ACHN (cell line): ENCODE data around the gene PET100.
"Not testable (repeated sequence)": the region's sequence is repeated elsewhere in the genome, so short reads cannot be mapped to it uniquely, and the experiment has no call there.

ENCODE experiments used
- DNase-seq: peaks from one replicate; pipeline ENCODE4 v3.0.0-alpha.2; 2015
- in situ Hi-C: cut with HindIII; loops from 2 replicates; pipeline ENCODE4 v1.10.0; 2017; ENCODE audit warnings: low sequenced_read_pairs, low pct_ligation_motif_present, low pct_unique_long_range_greater_than_20kb

The PET100 gene

DNA sequence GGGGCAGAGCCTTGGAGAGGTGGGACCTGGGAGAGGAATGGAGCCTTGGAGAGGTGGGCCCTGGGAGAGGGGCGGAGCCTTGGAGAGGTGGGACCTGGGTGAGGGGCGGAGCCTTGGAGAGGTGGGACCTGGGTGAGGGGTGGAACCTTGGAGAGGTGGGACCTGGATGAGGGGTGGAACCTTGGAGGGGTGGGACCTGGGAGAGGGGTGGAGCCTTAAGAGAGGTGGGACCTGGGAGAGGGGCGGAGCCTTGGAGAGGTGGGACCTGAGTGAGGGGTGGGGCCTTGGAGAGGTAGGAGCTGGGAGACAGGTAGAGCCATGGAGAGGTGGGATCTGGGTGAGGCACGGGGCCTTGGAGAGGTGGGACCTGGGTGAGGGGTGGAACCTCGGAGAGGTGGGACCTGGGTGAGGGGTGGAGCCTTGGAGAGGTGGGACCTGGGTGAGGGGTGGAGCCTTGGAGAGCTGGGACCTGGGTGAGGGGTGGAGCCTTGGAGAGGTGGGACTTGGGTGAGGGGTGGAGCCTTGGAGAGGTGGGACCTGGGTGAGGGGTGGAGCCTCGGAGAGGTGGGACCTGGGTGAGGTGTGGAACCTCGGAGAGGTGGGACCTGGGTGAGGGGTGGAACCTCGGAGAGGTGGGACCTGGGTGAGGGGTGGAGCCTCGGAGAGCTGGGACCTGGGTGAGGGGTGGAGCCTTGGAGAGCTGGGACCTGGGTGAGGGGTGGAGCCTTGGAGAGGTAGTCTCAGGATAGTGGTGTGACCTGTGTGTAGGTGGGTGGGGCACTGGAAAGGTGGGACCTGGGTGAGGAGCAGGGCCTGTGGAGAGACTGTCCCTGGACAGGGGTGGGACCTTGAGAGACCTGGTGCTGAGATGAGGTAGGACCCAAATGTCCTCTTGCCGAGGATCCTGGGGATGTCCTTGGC lies 14.3 kb downstream of the PET100 start:
- DNase-seq, in situ Hi-C loops: not testable (repeated sequence)

DNA sequence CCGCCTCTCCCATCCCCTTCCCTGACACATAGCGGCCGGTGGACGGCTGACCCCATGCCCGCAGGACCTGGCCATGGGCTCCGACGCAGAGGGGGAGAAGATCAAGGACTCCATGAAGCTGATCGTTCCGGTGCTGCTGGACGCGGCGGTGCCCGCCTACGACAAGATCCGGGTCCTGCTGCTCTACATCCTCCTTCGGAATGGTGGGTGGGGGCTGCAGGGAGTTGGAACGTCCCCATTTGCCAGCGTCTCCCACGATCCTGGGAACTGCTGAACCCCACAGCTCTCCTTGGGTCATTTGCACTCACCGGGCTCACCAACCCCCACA lies 14.9 kb downstream of the PET100 start:
- no peak for DNase-seq

DNA sequence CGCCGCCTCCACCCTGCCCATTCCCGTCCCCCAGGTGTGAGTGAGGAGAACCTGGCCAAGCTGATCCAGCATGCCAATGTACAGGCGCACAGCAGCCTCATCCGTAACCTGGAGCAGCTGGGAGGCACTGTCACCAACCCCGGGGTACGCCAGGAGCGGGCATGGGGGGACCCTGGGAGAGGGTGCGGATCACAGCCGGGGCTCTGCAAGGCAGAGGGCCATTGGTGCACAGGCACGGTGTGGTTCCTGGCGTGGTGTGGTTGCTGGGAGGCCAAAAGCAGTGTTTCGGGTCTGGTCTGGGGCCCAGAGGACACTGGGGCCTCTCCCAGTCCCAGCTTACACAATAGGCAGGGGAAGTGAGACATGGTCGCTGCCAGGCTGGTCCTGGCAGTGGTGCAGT lies 15.6 kb downstream of the PET100 start:
- in situ Hi-C loops: no loop called here
- DNase-seq: no peak

More for the DNA sequence above, 14.9 kb downstream of the PET100 start:
- in situ Hi-C loops: no loop called here

DNA sequence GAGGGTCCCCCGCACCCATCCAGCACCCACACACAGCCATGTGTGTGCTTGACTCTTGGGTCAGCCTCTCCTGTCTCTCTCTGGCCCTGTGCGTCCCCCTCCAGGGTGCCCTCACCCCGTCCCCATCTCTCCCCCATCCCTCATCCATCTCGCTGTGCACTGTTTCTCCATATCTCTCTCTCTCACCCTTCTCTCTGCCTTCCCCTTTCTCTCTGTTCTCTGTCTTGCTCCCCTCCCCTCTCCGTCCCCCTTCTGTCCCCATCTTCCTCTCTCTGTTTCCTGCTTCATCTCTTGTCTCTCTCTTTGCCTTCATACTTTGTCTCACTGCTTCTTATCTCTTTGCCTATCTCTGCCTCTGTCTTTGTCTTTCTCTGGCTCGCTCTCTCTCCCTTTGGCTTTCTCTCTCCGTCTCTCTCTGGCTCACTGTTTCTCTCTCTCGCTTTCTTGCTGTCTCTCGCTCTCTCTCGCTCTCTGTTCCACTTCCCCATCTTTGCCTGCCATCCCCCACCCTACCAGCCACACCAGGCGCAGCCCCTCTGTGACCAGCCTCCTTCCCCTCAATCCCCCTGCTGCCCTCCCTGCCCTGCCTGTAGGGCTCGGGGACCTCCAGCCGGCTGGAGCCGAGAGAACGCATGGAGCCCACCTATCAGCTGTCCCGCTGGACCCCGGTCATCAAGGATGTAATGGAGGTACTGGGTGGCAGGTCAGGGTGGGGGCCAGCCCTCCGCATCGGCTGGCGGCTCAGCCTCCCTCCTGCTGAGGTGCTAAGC lies 16.2 kb downstream of the PET100 start:
- no peak for DNase-seq
- in situ Hi-C loops: no loop called here

DNA sequence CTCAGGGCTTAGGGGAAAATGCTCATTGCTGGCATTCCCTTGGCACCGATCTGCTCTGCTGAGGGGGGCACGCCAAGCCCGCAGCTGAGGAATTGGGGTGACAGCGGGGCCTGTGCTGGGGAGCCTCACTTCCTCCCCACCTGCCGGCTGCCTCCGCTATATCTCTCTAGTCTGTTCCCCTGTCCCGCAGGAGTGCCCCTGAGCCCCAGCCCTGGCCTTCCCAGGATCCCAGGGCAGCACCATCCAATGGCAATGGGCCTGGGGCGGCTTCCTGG lies 16.8 kb downstream of the PET100 start:
- in situ Hi-C loops: no loop called here
- DNase-seq: no peak

DNA sequence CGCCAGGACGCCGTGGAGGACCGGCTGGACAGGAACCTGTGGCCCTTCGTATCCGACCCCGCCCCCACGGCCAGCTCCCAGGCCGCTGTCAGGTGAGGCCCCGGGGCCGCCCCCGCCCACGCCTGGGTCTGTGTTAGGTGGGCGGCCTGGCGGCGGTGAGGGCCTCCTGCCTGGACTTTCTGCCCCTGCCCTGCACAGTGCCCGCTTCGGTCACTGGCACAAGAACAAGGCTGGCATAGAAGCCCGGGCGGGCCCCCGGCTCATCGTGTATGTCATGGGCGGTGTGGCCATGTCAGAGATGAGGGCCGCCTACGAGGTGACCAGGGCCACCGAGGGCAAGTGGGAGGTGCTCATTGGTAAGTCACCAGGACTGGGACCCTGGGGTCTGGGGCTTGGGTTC lies 17.6 kb downstream of the PET100 start:
- no peak for DNase-seq
- in situ Hi-C loops: no loop called here

DNA sequence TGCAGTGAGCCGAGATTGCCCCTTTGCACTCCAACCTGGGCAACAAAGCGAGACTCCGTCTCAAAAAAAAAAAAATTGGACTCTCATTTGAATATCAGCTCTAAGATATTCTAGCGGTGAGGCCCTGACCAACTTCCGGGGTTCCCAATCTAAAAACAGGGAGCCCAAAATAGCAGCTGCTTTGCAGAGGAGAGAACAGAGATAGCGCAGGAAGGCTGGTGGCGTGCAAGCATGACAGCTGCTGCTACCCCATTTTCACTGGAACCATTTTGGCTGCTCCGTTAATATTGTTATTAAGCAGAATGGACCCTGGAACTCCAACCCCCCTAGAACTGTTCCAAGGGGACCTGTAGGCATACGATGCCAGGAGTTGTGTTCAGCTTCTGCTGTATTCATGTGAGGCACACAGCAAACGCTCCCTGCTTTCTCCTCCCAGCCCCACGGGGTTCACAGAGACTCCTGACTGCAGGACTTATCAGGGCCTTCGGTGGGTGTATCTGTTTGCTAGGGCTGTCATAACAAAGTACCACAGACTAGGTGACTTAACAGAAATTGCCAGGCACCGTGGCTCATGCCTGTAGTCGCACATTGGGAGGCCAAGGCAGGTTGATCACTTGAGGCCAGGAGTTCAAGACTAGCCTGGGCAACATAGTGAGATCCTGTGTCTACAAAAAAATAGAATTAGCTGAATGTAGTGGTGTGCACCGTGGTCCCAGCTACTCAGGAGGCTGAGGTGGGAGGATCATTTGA lies 18.8 kb downstream of the PET100 start:
- DNase-seq: no peak
- in situ Hi-C loops: no loop called here

DNA sequence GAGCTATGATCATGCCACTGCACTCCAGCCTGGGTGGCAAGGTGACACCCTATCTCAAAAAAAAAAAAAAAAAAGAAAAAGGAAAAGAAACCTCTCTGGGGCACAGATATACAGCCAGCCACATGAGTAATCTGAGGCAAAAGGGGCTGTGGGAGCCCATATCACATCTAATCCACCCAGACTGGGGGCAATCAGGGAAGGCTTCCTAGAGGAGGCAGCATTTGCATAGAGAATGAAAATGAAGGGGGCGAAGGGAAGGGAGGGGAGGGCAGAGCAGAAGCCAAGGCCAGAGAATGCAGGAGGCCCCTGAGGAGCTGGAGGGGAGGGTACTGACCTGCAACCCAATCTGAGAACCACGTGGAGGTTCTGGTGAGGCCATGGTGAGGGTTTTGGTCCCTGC lies 20.6 kb downstream of the PET100 start:
- no peak for DNase-seq
- in situ Hi-C loops: no loop called here

DNA sequence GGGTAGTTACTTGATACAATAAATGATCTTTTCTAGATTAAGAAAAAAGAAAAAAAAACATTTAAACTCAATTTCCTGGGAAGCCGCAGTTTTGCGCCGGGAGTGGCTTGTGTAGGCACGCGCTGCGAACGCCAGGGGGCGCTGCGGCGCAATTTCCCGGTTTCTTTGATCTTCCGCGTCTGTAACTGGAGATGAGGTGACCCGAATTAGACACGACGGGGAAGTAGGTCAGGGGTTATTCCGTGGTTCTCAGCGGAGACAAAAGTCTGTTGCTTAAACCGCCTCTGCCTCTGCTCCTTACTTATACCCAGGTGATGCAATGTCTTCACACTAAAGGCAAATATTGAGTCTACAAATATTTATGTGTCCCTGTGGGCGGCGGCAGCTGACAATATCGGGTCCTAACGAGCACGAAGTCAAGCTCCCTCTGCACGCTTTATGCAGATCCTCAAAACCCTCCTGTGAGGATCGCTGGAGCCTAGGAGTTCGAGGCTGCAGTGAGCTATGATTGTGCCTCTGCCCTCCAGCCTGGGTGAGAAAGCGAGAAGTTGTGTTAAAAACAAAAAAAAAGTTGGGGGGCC lies 22.6 kb downstream of the PET100 start:
- in situ Hi-C loops: no loop called here
- peak; percentile 63 for DNase-seq

DNA sequence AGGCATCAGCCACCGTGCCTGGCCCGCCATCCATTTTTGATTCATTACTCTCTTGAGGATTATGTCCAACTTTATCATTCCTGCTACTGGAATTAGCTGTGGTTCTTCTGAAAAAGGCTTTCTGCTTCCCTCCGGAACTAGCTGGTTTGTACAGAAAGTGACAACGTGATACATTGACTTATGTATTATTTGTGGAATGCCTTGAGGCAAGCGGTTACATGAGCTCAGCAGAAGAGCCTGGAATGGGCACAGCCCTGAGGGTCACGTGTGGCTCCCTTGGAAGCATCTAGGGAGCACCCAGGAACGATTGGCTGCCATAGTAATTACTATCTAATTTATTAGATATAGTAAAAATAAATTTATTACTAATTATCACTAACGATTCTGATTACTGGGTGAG lies 24.8 kb downstream of the PET100 start:
- no peak for DNase-seq
- in situ Hi-C loops: no loop called here

DNA sequence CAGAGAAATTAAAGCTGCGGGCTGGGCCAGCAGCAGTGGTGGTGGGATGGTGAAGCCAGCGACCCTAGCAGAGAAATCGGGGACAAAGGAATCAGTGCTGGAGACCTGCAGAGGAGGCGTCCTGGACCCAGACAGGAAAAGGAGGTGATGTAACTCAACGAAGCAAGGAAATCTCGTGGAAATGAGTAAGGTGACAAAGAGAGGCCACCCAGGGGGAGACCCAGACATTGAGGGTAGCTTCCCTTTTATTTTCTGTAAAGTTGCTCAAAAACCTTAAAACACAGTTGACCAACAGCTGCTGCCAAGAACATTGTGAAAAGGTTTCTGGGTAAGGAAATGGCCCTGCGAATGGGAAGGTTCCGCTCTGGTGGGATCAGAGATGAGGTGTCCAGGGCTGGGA lies 26.0 kb downstream of the PET100 start:
- no peak for DNase-seq
- in situ Hi-C loops: no loop called here

DNA sequence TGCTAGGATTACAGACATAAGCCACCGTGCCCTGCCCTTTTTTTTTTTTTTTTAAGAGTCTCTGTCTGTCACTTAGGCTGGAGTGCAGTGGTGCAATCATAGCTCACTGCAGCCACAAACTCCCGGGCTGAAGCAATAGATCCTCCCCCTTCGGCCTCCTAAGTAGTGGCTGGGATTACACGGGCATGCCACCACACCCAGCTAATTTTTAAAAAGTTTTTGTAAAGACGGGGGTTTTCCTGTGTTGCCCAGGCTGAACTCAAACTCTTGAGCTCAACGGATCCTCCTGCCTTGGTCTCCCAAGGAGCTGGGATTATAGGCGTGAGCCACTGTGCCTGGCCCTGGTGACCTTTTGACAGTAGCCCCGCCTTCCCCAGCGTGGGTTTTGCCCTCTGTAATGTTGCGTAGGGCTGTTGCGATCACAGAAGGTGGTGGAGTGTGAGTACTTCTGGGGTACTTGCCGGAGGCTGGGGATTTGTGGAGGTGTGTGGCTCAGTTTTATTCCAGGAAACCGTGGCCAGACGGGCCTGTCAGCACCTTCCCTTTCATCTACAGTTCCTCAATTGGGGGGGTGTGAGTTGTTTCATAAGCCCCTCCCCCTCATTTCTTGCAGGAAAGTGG lies 27.6 kb downstream of the PET100 start:
- in situ Hi-C loops: no loop called here
- DNase-seq: no peak

DNA sequence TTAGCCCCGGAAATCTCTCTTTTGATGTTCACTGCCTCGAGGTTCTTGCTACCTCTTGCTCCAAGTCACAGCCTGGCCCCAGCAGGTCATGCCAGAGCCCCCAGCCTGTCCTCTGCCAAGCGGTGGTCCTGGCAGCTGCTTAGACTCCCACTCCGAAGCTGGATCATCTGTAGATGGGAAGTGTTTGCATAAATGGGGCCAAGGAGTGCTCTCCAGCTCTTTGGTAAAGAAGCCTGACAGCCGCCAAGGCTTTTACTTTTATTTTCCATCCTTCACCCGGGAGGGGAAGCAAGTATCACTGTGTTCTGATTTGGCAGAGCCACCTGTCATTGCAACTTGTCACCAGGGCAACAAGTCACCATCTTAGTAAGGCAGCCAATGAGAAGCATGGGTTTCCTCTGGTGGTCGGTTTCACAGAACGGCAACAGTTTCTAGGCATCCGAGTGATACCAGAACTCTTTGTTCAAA lies 28.7 kb downstream of the PET100 start:
- in situ Hi-C loops: no loop called here
- DNase-seq: no peak

DNA sequence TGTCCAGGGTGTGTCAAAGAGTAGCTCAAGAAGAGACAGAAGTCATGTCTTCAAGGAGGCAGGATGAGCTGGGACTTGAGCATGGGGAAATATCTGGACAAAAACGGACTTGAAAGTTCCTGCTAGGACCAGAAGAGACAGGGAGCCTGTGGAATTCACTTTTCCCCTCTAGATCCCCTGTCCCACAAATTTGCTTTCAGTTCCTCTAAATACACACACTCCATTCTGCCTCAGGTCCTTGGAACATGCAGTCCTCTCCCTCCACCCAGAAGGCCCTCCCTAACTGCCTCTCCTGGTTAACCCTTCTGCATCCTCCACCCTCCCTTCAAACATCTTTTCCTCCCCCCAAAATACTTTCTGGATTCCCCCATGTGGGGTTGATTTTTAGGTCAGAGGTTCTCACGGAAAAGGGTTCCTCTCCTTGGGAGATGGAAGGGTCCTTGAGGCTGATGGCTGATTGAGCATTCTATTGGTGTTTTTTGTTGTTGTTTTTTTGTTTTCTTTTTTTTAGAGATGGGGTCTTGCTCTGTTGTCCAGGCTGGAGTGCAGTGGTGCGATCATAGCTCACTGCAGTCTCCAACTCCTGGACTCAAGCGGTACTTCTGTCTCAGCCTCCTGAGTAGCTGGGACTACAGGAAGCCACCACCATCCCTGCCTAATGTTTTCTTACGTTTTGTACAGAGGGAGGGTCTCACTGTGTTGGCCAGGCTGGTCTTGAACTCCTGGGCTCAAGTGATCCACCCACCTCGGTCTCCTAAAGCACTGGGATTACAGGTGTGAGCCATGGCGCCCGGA lies 32.3 kb downstream of the PET100 start:
- DNase-seq: no peak
- in situ Hi-C loops: no loop called here

DNA sequence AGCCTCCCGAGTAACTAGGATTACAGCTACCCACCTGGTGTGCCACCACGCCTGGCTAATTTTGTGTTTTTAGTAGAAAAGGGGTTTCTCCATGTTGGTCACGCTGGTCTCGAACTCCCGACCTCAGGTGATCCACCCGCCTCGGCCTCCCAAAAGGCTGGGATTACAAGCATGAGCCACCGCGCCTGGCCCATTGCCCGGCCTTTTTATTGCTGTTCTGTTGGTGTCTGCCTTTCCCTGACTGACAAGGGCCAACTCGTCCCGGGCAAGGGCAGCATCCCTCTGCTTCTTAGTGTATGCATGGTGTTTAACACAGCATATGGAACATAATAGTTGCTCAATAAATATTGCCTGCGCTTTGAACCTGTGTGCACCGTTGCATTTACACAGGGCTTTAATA lies 33.1 kb downstream of the PET100 start:
- in situ Hi-C loops: no loop called here
- no peak for DNase-seq

DNA sequence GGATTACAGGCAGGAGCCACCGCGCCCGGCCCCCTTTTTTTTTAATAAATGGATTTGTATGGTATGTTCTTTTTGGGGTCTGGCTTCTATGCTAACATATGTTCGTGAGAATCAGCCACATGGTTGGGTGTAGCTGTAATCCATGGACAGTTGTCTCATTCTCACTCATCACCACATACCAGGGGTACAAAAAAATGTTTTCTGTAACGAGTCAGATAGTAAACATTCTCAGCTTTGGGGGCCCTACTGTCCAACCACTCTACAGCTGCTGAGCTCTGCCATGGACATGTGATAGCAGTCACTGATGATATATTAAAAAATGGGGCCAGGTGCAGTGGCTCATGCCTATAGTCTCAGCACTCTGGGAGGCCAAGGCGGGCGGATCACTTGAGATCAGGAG lies 34.1 kb downstream of the PET100 start:
- in situ Hi-C loops: no loop called here
- DNase-seq: no peak

DNA sequence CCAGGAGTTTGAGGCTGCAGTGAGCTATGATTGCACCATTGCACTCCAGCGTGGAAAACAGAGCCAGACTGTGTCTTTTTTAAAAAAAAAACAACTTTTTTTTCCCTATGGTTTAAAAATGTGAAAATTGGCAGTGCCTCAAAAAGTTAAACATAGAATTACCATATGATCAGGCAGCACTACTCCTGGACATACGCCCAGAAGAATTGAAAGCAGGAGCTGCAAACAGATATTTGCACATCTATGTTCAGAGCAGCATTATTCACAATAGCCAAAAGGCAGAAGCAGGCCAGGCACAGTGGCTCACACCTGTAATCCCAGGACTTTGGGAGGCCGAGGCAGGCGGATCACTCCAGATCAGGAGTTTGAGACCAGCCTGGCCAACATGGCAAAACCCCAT lies 35.5 kb downstream of the PET100 start:
- in situ Hi-C loops: no loop called here
- no peak for DNase-seq

DNA sequence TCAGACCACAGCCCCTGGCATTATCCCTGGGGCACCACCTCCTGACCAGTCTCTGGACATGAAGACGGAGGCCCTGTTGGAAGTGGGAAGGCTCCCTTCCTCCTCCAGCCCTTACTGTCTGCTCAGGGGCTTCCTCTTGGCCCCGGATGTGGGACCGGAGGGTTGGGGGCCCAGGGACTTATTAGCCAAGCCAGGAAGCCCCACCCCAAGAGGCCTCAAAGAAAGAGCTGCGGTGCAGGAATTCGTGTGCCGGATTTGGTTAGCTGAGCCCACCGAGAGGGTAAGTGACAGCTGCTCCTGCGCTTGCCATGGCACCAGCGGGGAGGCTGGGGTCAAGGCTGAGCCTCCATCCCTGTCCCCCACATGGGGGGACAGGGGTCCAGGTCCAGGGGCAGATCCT lies 39.2 kb downstream of the PET100 start, which contains the start of gene RETN:
TSS of gene RETN (plus strand) at position 208 of the 400 bp plus-strand sequence. CDS start 278 bp downstream, outside the sequence.
- in situ Hi-C loops: no loop called here
- DNase-seq: no peak
